ENCODE data around the gene TFE3. TPM values are rescaled to one million over a fixed set of nuclear protein-coding genes. Genes with fewer than 3 reads are reported as not detected.

TFE3 gene
- total and polyA plus RNA-seq, 10 of the 15 experiments (the other 5 are each of a cell fraction or from before 2014, with no cell fraction given), result 3.5 to 20.4 (median 11.6) TPM

DNA sequence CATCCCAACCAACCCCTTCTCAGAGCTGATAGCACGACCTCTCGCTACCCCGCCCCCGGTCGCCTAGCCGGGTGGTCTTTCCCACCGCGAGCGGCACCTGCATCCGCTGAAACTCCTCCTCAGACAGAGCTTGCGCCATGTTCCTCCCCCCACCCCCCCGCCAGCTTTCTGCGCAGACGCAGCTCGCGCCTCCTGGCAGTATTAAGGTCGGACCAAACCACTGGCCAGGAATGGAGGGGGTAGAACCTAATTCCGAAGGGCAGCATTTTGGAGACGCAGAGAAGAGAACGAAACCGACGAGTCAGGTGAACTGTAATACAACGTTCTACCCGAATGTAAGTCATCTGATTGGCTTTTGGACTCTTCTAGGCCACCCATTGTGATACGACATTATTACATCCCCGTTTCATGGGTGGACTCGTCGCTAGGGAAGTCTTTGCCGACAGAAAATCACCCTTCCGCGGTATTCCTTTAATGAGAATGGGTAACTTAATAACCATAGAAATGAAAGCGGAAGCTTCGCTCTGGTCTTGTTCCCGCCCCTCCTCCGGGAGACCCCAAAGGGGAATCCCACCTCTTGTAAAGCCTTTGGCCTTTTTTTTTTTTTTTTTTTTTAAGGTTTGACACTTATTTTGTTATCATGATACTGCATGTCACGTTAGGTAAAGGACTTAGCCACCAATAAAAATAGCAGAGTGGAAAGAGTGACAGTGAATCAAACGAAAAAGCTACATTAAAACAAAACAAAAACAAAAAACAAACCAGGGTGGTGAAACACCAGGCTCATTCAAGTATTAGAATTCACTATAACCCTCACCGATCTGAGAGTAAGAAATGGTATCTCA lies 40.8 kb downstream of the TFE3 start, which contains the start of gene GRIPAP1 (continued):
- TF ChIP-seq TCF3 (IDR thresholded peaks at IDR 0.05; ENCODE audit: borderline replicate concordance, insufficient read depth, low read depth, low read length), result no peak
- TF ChIP-seq CHD4 (IDR thresholded peaks at IDR 0.05), result no peak
- no peak for TF ChIP-seq MEF2A (IDR thresholded peaks at IDR 0.05; ENCODE audit: insufficient read depth, low read depth, low read length)
- no peak for TF ChIP-seq MYB (IDR thresholded peaks at IDR 0.05; ENCODE audit: borderline replicate concordance, low read depth, low read length)
- peak; percentile 41; the same call in 1 of the 2 replicates for TF ChIP-seq CREB1 (IDR thresholded peaks at IDR 0.05; ENCODE audit: low read depth)
- peak; percentile 43; the same call in 1 of the 2 replicates for TF ChIP-seq CBFB (IDR thresholded peaks at IDR 0.05; ENCODE audit: low read depth)
- peak; percentile 78 for TF ChIP-seq PML (IDR thresholded peaks at IDR 0.05; ENCODE audit: low read length)
- TF ChIP-seq, protein P1, sequence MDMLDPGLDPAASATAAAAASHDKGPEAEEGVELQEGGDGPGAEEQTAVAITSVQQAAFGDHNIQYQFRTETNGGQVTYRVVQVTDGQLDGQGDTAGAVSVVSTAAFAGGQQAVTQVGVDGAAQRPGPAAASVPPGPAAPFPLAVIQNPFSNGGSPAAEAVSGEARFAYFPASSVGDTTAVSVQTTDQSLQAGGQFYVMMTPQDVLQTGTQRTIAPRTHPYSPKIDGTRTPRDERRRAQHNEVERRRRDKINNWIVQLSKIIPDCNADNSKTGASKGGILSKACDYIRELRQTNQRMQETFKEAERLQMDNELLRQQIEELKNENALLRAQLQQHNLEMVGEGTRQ (IDR thresholded peaks at IDR 0.05; ENCODE audit: borderline replicate concordance, low read depth, low read length), result no peak
- no peak for TF ChIP-seq EP300 (IDR thresholded peaks at IDR 0.05; ENCODE audit: borderline replicate concordance in 1 of 2, control insufficient read depth in 1 of 2, low read depth in 2 of 2, low read length in 2 of 2)
- TF ChIP-seq RELA (IDR thresholded peaks at IDR 0.05; ENCODE audit: borderline replicate concordance, partially characterized antibody), result no peak
- TF ChIP-seq SMARCA5 (IDR thresholded peaks at IDR 0.05), result no peak
- TF ChIP-seq, protein P2, sequence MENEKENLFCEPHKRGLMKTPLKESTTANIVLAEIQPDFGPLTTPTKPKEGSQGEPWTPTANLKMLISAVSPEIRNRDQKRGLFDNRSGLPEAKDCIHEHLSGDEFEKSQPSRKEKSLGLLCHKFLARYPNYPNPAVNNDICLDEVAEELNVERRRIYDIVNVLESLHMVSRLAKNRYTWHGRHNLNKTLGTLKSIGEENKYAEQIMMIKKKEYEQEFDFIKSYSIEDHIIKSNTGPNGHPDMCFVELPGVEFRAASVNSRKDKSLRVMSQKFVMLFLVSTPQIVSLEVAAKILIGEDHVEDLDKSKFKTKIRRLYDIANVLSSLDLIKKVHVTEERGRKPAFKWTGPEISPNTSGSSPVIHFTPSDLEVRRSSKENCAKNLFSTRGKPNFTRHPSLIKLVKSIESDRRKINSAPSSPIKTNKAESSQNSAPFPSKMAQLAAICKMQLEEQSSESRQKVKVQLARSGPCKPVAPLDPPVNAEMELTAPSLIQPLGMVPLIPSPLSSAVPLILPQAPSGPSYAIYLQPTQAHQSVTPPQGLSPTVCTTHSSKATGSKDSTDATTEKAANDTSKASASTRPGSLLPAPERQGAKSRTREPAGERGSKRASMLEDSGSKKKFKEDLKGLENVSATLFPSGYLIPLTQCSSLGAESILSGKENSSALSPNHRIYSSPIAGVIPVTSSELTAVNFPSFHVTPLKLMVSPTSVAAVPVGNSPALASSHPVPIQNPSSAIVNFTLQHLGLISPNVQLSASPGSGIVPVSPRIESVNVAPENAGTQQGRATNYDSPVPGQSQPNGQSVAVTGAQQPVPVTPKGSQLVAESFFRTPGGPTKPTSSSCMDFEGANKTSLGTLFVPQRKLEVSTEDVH (IDR thresholded peaks at IDR 0.05; ENCODE audit: low read depth, partially characterized antibody), result no peak
- TF ChIP-seq YY1 (IDR thresholded peaks at IDR 0.05; ENCODE audit: low read depth, low read length), result peak; percentile 95
- TF ChIP-seq, protein P3, sequence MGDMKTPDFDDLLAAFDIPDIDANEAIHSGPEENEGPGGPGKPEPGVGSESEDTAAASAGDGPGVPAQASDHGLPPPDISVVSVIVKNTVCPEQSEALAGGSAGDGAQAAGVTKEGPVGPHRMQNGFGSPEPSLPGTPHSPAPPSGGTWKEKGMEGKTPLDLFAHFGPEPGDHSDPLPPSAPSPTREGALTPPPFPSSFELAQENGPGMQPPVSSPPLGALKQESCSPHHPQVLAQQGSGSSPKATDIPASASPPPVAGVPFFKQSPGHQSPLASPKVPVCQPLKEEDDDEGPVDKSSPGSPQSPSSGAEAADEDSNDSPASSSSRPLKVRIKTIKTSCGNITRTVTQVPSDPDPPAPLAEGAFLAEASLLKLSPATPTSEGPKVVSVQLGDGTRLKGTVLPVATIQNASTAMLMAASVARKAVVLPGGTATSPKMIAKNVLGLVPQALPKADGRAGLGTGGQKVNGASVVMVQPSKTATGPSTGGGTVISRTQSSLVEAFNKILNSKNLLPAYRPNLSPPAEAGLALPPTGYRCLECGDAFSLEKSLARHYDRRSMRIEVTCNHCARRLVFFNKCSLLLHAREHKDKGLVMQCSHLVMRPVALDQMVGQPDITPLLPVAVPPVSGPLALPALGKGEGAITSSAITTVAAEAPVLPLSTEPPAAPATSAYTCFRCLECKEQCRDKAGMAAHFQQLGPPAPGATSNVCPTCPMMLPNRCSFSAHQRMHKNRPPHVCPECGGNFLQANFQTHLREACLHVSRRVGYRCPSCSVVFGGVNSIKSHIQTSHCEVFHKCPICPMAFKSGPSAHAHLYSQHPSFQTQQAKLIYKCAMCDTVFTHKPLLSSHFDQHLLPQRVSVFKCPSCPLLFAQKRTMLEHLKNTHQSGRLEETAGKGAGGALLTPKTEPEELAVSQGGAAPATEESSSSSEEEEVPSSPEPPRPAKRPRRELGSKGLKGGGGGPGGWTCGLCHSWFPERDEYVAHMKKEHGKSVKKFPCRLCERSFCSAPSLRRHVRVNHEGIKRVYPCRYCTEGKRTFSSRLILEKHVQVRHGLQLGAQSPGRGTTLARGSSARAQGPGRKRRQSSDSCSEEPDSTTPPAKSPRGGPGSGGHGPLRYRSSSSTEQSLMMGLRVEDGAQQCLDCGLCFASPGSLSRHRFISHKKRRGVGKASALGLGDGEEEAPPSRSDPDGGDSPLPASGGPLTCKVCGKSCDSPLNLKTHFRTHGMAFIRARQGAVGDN (IDR thresholded peaks at IDR 0.05), result no peak
- no peak for TF ChIP-seq IKZF1 (conservative IDR thresholded peaks at IDR 0.05)
- TF ChIP-seq, protein P4, sequence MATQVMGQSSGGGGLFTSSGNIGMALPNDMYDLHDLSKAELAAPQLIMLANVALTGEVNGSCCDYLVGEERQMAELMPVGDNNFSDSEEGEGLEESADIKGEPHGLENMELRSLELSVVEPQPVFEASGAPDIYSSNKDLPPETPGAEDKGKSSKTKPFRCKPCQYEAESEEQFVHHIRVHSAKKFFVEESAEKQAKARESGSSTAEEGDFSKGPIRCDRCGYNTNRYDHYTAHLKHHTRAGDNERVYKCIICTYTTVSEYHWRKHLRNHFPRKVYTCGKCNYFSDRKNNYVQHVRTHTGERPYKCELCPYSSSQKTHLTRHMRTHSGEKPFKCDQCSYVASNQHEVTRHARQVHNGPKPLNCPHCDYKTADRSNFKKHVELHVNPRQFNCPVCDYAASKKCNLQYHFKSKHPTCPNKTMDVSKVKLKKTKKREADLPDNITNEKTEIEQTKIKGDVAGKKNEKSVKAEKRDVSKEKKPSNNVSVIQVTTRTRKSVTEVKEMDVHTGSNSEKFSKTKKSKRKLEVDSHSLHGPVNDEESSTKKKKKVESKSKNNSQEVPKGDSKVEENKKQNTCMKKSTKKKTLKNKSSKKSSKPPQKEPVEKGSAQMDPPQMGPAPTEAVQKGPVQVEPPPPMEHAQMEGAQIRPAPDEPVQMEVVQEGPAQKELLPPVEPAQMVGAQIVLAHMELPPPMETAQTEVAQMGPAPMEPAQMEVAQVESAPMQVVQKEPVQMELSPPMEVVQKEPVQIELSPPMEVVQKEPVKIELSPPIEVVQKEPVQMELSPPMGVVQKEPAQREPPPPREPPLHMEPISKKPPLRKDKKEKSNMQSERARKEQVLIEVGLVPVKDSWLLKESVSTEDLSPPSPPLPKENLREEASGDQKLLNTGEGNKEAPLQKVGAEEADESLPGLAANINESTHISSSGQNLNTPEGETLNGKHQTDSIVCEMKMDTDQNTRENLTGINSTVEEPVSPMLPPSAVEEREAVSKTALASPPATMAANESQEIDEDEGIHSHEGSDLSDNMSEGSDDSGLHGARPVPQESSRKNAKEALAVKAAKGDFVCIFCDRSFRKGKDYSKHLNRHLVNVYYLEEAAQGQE (IDR thresholded peaks at IDR 0.05; ENCODE audit: low read depth, low read length), result peak; percentile 39; the same call in 1 of the 2 replicates
- TF ChIP-seq BACH1 (IDR thresholded peaks at IDR 0.05; ENCODE audit: borderline replicate concordance), result no peak
- 0 out of 2 replicates have a peak, but pooled peaks have one; percentile 31 for TF ChIP-seq CHD2 (IDR thresholded peaks at IDR 0.05; ENCODE audit: borderline replicate concordance, low read depth, low read length)

Measured in GM12878 (cell line).